GM20000 (cell line): ENCODE measurements around the gene PHLDB2.

Experiments used
- DNase-seq: peaks from one replicate; pipeline ENCODE4 v3.0.0; 2012; ENCODE audit warnings: low spot score
- CTCF ChIP-seq: IDR thresholded peaks from 2 replicates; pipeline ENCODE4 v1.5.1; 2012; ENCODE audit warnings: mild to moderate bottlenecking, control low read depth; ENCODE audit errors: extremely low read depth, missing control alignments

Gene PHLDB2

GRCh38 chr3:111895071-111895470 lies 36.0 kb downstream of the PHLDB2 start:
- peak; percentile 13 for TF ChIP-seq CTCF
- no peak for DNase-seq

- no peak for TF ChIP-seq CTCF
- no peak for DNase-seq
Measured at GRCh38 chr3:111899966-111900365, 40.9 kb downstream of the PHLDB2 start.

GRCh38 chr3:111901637-111902036 lies 42.6 kb downstream of the PHLDB2 start:
- no peak for TF ChIP-seq CTCF
- DNase-seq, result no peak

GRCh38 chr3:111902534-111902933 lies 43.5 kb downstream of the PHLDB2 start:
- no peak for DNase-seq
- no peak for TF ChIP-seq CTCF

- TF ChIP-seq CTCF, result no peak
- no peak for DNase-seq
Measured at GRCh38 chr3:111903067-111903511, 44.0 kb downstream of the PHLDB2 start.

- no peak for DNase-seq
- TF ChIP-seq CTCF, result no peak
Measured at GRCh38 chr3:111904376-111905241, 45.5 kb downstream of the PHLDB2 start.

- no peak for TF ChIP-seq CTCF
- no peak for DNase-seq
Measured at GRCh38 chr3:111906656-111907055, 47.6 kb downstream of the PHLDB2 start.
